Effector memory CD4-positive, alpha-beta T cell (primary cell): Measurements from ENCODE around the gene ZDHHC17.

Source experiments
- DNase-seq, 3 donors: peaks; one replicate each; pipeline ENCODE4 v3.0.0-alpha.2; 2020
- H3K27ac ChIP-seq: 2 replicates; pipeline ENCODE4 v1.7.0; 2013; ENCODE audit warnings: mild to moderate bottlenecking, low read length, moderate library complexity; ENCODE audit not compliant: insufficient read depth, poor library complexity, severe bottlenecking
- H3K27me3 ChIP-seq: replicated peaks from 2 replicates; pipeline ENCODE4 v1.7.0; 2013; ENCODE audit warnings: mild to moderate bottlenecking, low read length; ENCODE audit not compliant: insufficient read depth, control insufficient read depth, poor library complexity, severe bottlenecking
- H3K36me3 ChIP-seq: 2 replicates; pipeline ENCODE4 v1.7.0; 2013; ENCODE audit warnings: mild to moderate bottlenecking, low read length, moderate library complexity; ENCODE audit not compliant: control insufficient read depth, insufficient read depth
- H3K4me1 ChIP-seq: 2 replicates; pipeline ENCODE4 v1.7.0; 2013; ENCODE audit warnings: low read length, mild to moderate bottlenecking; ENCODE audit not compliant: control insufficient read depth, insufficient read depth, poor library complexity, severe bottlenecking
- H3K4me3 ChIP-seq: 2 replicates; pipeline ENCODE4 v1.7.0; 2013; ENCODE audit warnings: low read length, low read depth, mild to moderate bottlenecking; ENCODE audit not compliant: insufficient read depth, poor library complexity, severe bottlenecking
- H3K9me3 ChIP-seq: 2 replicates; pipeline ENCODE4 v1.7.0; 2013; ENCODE audit warnings: mild to moderate bottlenecking, low read length, moderate library complexity; ENCODE audit not compliant: control insufficient read depth

ZDHHC17 gene

GRCh38 chr12:76871742-76872141 lies 107.8 kb downstream of the ZDHHC17 start:
- DNase-seq: no peak
- H3K4me1 ChIP-seq: no peaks in the 10 kb centered on the region
- H3K27me3 ChIP-seq: peaks cover 8% of the 10 kb centered on the region
- no peak overlapping the region for H3K4me3 ChIP-seq
- H3K27ac ChIP-seq: no peak overlapping the region
- no peaks in the 10 kb centered on the region for H3K9me3 ChIP-seq
- H3K36me3 ChIP-seq: no peaks in the 10 kb centered on the region

DNA sequence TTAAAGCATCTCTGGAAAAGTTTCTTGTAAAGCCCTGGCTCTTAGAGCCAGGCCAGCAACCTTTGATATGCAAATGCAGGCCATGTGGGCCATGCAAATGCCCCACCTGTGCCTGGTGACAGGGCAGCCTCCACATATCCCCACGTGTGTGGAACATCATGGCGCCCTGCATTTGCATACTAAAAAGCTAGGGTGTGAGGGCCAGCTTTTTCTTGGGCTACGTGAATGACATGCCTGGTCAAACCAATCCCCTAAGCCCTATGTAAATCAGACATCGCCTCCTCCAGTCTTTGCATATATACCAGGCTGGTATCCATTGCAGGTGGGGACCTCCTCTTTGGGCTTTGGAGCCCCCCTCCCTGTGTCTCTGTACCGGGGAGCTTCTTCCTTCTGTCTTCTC lies 108.5 kb downstream of the ZDHHC17 start:
- Histone ChIP-seq H3K4me1 (no peaks in the 10 kb centered on the region), H3K27me3 (peaks cover 9% of the 10 kb centered on the region)

DNA sequence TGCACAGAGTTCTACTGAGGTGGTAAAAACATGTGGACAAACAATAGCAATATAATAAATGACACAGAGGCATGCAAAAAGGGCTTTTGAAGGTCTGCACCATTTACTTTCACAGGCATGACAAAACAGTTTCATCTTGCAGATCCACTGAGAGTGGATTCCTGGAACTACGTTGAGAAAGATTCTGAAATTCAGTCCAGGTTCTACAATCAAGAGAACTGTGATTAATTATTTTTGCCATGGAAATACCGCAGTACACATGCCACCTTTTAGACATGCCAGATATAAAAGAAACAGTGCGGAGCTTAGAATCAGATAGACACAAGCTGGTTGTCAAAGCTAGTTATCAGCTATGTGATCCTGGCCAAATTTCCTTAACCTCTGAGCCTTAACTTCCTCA lies 110.1 kb downstream of the ZDHHC17 start:
- Histone ChIP-seq H3K4me1 (peaks cover 7% of the 10 kb centered on the region), H3K27ac (no peak overlapping the region), H3K27me3 (peaks cover 16% of the 10 kb centered on the region), H3K4me3 (no peak overlapping the region), H3K36me3 (no peaks in the 10 kb centered on the region), H3K9me3 (no peaks in the 10 kb centered on the region)
- no peak for DNase-seq

More for the DNA sequence above, 108.5 kb downstream of the ZDHHC17 start:
- no peaks in the 10 kb centered on the region for H3K36me3 ChIP-seq
- no peak overlapping the region for H3K27ac ChIP-seq
- no peaks in the 10 kb centered on the region for H3K9me3 ChIP-seq
- no peak overlapping the region for H3K4me3 ChIP-seq
- no peak for DNase-seq

GRCh38 chr12:76874491-76875190 lies 110.7 kb downstream of the ZDHHC17 start:
- no peak overlapping the region for H3K4me3 ChIP-seq
- no peaks in the 10 kb centered on the region for H3K36me3 ChIP-seq
- H3K27me3 ChIP-seq: peaks cover 16% of the 10 kb centered on the region
- H3K27ac ChIP-seq: no peak overlapping the region
- H3K4me1 ChIP-seq: peaks cover 7% of the 10 kb centered on the region
- DNase-seq: no peak
- H3K9me3 ChIP-seq: no peaks in the 10 kb centered on the region

DNA sequence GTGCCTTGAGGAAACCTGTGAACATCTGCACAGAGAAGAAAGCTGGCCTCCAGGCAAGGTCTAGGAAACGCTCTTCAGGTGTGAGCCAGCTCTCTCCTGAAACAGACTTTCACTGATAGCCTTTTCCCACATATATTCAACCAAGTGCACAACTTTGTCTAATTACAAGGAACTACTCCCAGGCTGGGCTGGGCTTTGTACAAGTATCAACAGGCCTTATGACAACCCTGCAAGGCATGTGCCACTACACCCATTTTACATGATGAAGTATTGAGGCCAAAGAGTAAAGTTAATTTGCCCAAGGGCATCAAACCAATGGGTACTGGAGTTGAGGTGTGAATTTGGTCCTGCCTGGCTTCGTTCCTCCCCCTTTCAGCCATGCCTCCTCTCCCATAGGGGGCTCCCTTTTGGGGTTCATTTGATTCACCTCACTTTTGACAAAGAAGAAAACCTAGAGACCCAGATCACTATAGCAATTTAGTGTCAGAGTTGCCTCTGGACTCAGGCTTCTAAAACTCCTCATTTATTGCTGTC lies 112.8 kb downstream of the ZDHHC17 start:
- DNase-seq: no peak

DNA sequence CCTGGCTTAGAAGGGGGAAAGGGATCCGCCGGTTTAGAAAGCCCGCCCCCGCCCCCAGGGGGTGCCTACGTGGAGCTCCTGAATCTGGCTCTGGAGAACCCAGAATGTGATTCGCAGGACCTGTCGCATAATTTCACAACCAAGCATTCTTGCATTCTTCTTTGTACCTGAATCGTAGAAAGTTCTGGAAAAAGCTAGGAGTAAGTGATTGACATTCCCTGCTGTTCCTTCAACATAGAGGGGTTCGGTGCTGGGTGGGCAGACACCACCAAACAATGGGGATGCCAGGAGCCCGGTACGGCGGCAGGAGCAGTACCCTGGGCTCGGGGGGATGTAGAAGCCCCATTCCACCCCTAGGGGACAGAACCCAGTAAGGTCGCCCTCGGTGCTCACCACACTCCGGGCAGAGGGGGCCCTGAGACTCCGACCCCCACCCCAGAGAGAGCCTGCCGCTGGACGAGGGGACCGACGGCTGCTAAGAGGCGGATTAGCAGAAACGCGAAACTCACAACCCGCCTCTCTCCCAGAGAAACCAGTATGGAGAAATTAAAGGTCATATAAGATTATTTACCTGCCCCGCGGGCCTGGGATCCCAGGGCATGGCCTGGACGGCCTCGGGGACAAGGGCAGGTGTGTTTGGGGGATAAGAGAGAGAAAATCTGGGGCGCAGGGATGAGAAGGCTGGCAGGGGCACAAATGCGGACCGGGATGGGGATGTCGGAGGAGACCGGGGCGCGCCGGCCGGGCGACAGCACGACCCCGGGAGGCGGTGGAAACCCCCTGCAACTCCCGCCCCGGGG lies 114.4 kb downstream of the ZDHHC17 start:
- no peaks in the 10 kb centered on the region for H3K36me3 ChIP-seq
- peaks cover 7% of the 10 kb centered on the region for H3K4me1 ChIP-seq
- peak overlapping the region; percentile 54 for H3K4me3 ChIP-seq
- H3K9me3 ChIP-seq: no peaks in the 10 kb centered on the region
- H3K27ac ChIP-seq: no peak overlapping the region
- H3K27me3 ChIP-seq: peaks cover 20% of the 10 kb centered on the region
- no peak for DNase-seq

More for the DNA sequence above, 112.8 kb downstream of the ZDHHC17 start:
- Histone ChIP-seq H3K27ac (no peak overlapping the region), H3K27me3 (peaks cover 19% of the 10 kb centered on the region), H3K36me3 (no peaks in the 10 kb centered on the region), H3K4me3 (no peak overlapping the region), H3K4me1 (peaks cover 7% of the 10 kb centered on the region), H3K9me3 (no peaks in the 10 kb centered on the region)

GRCh38 chr12:76878899-76879709 lies 115.2 kb downstream of the ZDHHC17 start, which contains the start of gene CSRP2:
CSRP2 (minus strand) TSS chr12:76879019; CDS start chr12:76866260, 12,759 bp downstream.
- no peak within 1 kb of the TSS for H3K27ac ChIP-seq

GRCh38 chr12:76879710-76880518 lies 116.0 kb downstream of the ZDHHC17 start:
- H3K4me1 ChIP-seq: peaks cover 7% of the 10 kb centered on the region
- H3K4me3 ChIP-seq: no peak overlapping the region
- no peak for DNase-seq
- peaks cover 22% of the 10 kb centered on the region for H3K27me3 ChIP-seq
- no peak overlapping the region for H3K27ac ChIP-seq
- no peaks in the 10 kb centered on the region for H3K36me3 ChIP-seq
- H3K9me3 ChIP-seq: no peaks in the 10 kb centered on the region

More at GRCh38 chr12:76878899-76879709, 115.2 kb downstream of the ZDHHC17 start, which contains the start of gene CSRP2:
- Histone ChIP-seq H3K36me3 (no peaks in the 10 kb centered on the region), H3K27me3 (peaks cover 22% of the 10 kb centered on the region), H3K4me1 (peaks cover 7% of the 10 kb centered on the region), H3K9me3 (no peaks in the 10 kb centered on the region), H3K4me3 (peak within 1 kb of the TSS; percentile 54)
- peak; percentile 4 to 24 (median 21) for DNase-seq

DNA sequence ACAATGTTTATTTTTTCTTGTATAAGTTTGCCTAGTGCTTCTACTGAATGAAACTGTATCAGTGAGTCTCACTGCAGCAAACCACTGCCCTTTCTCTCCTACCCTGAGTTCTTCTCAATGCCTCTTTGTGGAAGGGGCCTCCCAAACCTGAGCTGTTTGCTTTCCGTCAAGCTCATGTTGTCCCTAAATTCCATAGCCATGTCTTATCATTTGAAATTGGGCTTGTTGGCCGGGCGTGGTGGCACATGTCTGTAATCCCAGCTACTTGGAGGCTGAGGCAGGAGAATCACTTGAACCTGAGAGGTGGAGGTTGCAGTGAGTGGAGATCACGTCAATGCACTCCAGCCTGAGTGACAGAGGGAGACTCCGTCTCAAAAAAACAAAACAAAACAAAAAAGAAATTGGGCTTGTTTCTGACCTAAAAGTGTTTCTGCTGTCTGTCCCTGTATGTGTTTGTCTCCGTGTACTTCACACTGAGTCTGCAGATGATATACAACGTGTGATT lies 116.7 kb downstream of the ZDHHC17 start:
- no peak overlapping the region for H3K4me3 ChIP-seq
- peaks cover 22% of the 10 kb centered on the region for H3K27me3 ChIP-seq
- peaks cover 7% of the 10 kb centered on the region for H3K4me1 ChIP-seq
- H3K27ac ChIP-seq: no peak overlapping the region
- H3K9me3 ChIP-seq: no peaks in the 10 kb centered on the region
- DNase-seq: no peak
- H3K36me3 ChIP-seq: no peaks in the 10 kb centered on the region
